GM23248 (cell line): ENCODE measurements around the gene MR1.

Experiments used
- EZH2 ChIP-seq: fragments of 200-600 bp; sonication (generic); IDR thresholded peaks from 2 replicates; pipeline ENCODE4 v1.6.1; 2018; ENCODE audit warnings: antibody characterized with exemption, mild to moderate bottlenecking; ENCODE audit not compliant: insufficient read depth, poor library complexity, severe bottlenecking
- EZH2phosphoT487 ChIP-seq: fragments of 200-600 bp; sonication (generic); IDR thresholded peaks from 2 replicates; pipeline ENCODE4 v1.6.1; 2018; ENCODE audit warnings: antibody characterized with exemption, moderate library complexity, mild to moderate bottlenecking, low read depth; ENCODE audit not compliant: insufficient read depth

GRCh38 chr1:181102841-181103240 is 69.1 kb downstream of the MR1 start:
- TF ChIP-seq EZH2phosphoT487 (no peak), EZH2 (no peak)
